Measurements from ENCODE around the gene FBXO28.

The FBXO28 gene

DNA sequence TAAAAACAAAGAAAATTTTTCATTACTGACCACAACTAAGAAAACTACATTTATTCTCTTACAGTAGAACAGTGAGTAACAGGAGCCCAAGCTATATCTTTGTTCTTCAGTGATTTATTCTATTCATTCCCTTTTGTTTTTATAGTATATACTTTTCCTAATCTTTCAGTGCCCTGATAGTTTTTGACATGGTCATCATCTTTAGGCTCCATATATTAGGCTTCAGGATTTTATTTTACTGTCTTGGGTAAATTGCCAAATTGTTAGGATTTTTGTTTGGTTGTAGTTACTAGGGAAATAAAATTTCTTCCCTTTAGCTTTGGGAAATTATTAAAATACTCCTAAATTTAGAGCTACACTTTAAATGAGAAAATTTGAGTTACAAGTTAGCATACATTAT lies 10.3 kb downstream of the FBXO28 start:
- Histone ChIP-seq H3K36me3 (replicated peaks; ENCODE audit: insufficient read depth, low read length) (no peaks in the 10 kb centered on the region), H2AFZ (ENCODE audit: low read length) (no peak overlapping the region)

DNA sequence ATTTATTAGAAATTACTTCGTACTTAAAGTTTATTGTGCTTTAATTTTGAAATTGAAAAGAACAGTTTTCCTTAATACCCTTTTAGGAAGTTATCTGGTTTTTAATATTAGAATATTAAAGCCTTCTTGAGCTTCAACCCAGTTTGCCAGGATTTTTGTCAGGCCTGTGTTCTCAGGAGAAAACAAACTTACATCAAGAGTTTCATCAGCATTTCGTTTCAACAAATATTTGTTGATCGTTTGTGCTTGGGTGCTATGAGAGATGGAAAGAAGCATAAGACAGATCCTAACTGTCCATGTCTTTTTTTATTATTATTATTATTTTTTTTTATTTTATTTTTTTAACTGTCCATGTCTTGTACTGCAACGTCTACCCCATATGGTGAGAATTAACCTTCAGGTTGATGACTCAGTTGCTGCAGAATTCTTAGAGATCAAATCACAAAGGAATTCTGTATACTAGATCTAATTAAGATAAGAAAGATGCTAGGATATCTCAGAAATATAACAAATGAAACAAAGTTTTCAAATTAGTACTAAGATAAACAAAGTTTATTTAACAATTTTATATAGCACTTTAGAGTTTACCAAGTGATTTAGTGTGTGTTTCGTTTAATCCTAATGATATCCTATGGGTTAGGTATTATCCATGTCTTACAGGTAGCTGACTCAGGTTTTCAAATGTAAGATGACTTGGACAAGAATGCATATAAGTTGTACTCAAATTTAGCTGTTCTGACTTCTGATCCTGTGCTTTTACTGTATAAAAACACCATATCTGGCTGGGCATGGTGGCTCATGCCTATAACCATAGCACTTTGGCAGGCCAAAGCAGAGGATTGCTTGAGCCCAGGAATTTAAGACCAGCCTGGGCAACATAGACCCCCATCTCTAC lies 14.3 kb downstream of the FBXO28 start:
- Histone ChIP-seq H3K4me3 (ENCODE audit: low read length) (no peak overlapping the region), H2AFZ (ENCODE audit: low read length) (no peak overlapping the region), H4K20me1 (ENCODE audit: insufficient read depth, low read length) (no peaks in the 10 kb centered on the region), H3F3A (ENCODE audit: insufficient read depth, low read length) (no peaks in the 10 kb centered on the region), H3K9ac (ENCODE audit: low read length) (no peak overlapping the region), H3K27me3 (replicated peaks; ENCODE audit: insufficient read depth, low read length) (no peaks in the 10 kb centered on the region), H3K36me3 (replicated peaks; ENCODE audit: insufficient read depth, low read length) (peaks cover 14% of the 10 kb centered on the region; the same call in 1 of the 2 replicates), H3K9me3 (replicated peaks; ENCODE audit: insufficient read depth, low read length) (no peaks in the 10 kb centered on the region), H3K9me2 (replicated peaks; ENCODE audit: insufficient read depth, low read length) (no peaks in the 10 kb centered on the region), H3K79me2 (ENCODE audit: low read length) (peaks cover 58% of the 10 kb centered on the region), H3K4me2 (ENCODE audit: low read depth, low read length) (no peak overlapping the region), H3K27ac (ENCODE audit: low read length) (no peak overlapping the region), H3K4me1 (ENCODE audit: low read length) (no peaks in the 10 kb centered on the region)
- DNase-seq, result no peak
- TF ChIP-seq EZH2phosphoT487 (IDR thresholded peaks at IDR 0.05; ENCODE audit: low read length), result no peak
- TF ChIP-seq EZH2 (optimal IDR thresholded peaks at IDR 0.05; ENCODE audit: low read depth, low read length), result no peak
- TF ChIP-seq, protein P1, sequence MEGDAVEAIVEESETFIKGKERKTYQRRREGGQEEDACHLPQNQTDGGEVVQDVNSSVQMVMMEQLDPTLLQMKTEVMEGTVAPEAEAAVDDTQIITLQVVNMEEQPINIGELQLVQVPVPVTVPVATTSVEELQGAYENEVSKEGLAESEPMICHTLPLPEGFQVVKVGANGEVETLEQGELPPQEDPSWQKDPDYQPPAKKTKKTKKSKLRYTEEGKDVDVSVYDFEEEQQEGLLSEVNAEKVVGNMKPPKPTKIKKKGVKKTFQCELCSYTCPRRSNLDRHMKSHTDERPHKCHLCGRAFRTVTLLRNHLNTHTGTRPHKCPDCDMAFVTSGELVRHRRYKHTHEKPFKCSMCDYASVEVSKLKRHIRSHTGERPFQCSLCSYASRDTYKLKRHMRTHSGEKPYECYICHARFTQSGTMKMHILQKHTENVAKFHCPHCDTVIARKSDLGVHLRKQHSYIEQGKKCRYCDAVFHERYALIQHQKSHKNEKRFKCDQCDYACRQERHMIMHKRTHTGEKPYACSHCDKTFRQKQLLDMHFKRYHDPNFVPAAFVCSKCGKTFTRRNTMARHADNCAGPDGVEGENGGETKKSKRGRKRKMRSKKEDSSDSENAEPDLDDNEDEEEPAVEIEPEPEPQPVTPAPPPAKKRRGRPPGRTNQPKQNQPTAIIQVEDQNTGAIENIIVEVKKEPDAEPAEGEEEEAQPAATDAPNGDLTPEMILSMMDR (IDR thresholded peaks at IDR 0.05; ENCODE audit: low read length), result no peak

More for the DNA sequence above, 10.3 kb downstream of the FBXO28 start:
- Histone ChIP-seq H3K79me2 (ENCODE audit: low read length) (peaks cover 94% of the 10 kb centered on the region), H3K9ac (ENCODE audit: low read length) (no peak overlapping the region), H3F3A (ENCODE audit: insufficient read depth, low read length) (no peaks in the 10 kb centered on the region), H3K4me3 (ENCODE audit: low read length) (no peak overlapping the region), H4K20me1 (ENCODE audit: insufficient read depth, low read length) (no peaks in the 10 kb centered on the region), H3K4me2 (ENCODE audit: low read depth, low read length) (no peak overlapping the region), H3K27ac (ENCODE audit: low read length) (no peak overlapping the region), H3K9me2 (replicated peaks; ENCODE audit: insufficient read depth, low read length) (no peaks in the 10 kb centered on the region), H3K4me1 (ENCODE audit: low read length) (no peaks in the 10 kb centered on the region), H3K27me3 (replicated peaks; ENCODE audit: insufficient read depth, low read length) (no peaks in the 10 kb centered on the region), H3K9me3 (replicated peaks; ENCODE audit: insufficient read depth, low read length) (no peaks in the 10 kb centered on the region)
- no peak for TF ChIP-seq EZH2 (optimal IDR thresholded peaks at IDR 0.05; ENCODE audit: low read depth, low read length)
- TF ChIP-seq, protein P1 (IDR thresholded peaks at IDR 0.05; ENCODE audit: low read length), result no peak
- TF ChIP-seq EZH2phosphoT487 (IDR thresholded peaks at IDR 0.05; ENCODE audit: low read length), result no peak
- no peak for DNase-seq

DNA sequence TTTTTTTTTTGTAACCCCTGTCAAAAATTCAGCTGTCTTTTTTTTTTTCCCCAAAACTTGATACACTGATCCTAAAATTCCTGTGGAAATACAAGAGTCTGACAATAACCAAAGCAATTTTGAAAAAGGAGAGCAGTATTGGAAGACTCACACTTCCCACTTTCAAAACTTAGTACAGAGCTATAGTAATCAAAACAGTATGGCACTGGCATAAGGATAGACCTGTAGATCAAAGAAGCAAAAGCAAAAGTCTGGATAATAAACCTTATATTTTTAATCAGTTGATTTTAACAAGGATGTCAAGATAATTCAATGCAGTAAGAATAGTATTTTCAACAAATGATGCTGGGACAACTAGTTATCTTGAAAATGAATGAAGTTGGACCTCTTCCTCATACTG lies 17.3 kb downstream of the FBXO28 start:
- H4K20me1 ChIP-seq (ENCODE audit: insufficient read depth, low read length), result no peaks in the 10 kb centered on the region; the same call in 1 of the 2 replicates
- H3K4me1 ChIP-seq (ENCODE audit: low read length), result no peaks in the 10 kb centered on the region
- no peaks in the 10 kb centered on the region for H3F3A ChIP-seq (ENCODE audit: insufficient read depth, low read length)
- TF ChIP-seq EZH2phosphoT487 (IDR thresholded peaks at IDR 0.05; ENCODE audit: low read length), result no peak
- no peak for TF ChIP-seq EZH2 (optimal IDR thresholded peaks at IDR 0.05; ENCODE audit: low read depth, low read length)
- TF ChIP-seq, protein P1 (IDR thresholded peaks at IDR 0.05; ENCODE audit: low read length), result no peak
- H3K79me2 ChIP-seq (ENCODE audit: low read length), result peaks cover 31% of the 10 kb centered on the region
- no peaks in the 10 kb centered on the region for H3K9me2 ChIP-seq (replicated peaks; ENCODE audit: insufficient read depth, low read length)
- H3K27me3 ChIP-seq (replicated peaks; ENCODE audit: insufficient read depth, low read length), result no peaks in the 10 kb centered on the region
- no peak overlapping the region for H3K4me2 ChIP-seq (ENCODE audit: low read depth, low read length)
- no peak overlapping the region for H2AFZ ChIP-seq (ENCODE audit: low read length)
- no peak for DNase-seq
- peaks cover 21% of the 10 kb centered on the region; the same call in 1 of the 2 replicates for H3K36me3 ChIP-seq (replicated peaks; ENCODE audit: insufficient read depth, low read length)
- H3K27ac ChIP-seq (ENCODE audit: low read length), result no peak overlapping the region
- no peaks in the 10 kb centered on the region for H3K9me3 ChIP-seq (replicated peaks; ENCODE audit: insufficient read depth, low read length)
- no peak overlapping the region for H3K4me3 ChIP-seq (ENCODE audit: low read length)
- no peak overlapping the region for H3K9ac ChIP-seq (ENCODE audit: low read length)
